Measurements from ENCODE around the gene SLC35F5. TPM values are rescaled to one million over a fixed set of nuclear protein-coding genes. Genes with fewer than 3 reads are reported as not detected.

The SLC35F5 gene
- total RNA-seq, 1 donor from 2014 or later, result 55.7 TPM

DNA sequence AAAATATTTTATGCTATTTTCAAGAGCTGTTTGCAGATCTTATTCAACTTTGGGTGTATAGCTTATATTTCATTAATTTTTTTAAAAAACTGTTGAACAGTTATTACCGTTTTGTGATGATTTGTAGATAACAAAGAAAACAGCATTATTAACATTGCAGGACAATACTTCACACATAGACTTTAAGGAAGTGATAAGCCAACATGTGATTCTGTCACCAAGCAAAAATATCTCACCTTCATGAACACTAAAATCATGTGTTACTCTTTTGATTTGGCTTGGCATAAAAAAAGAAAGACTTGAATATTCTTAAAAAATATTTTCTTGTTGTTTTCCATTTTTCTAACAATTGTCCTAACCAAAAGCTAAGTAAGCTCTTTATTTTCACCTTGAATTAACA is 33.0 kb downstream of the SLC35F5 start:
- Histone ChIP-seq H3K36me3 (peaks cover 37 to 48% of the 10 kb centered on the region in 2 donors), H3K27ac (no peak overlapping the region), H3K4me3 (no peak overlapping the region), H3K27me3 (no peaks in the 10 kb centered on the region), H3K9me3 (no peaks in the 10 kb centered on the region), H3K4me1 (no peaks in the 10 kb centered on the region)
- TF ChIP-seq CTCF (IDR thresholded peaks at IDR 0.05), result no peak
- intact Hi-C loops (cut with DNase I), result no loop called here
- no peak for DNase-seq (ENCODE audit: low spot score in 2 of 2)

GRCh38 chr2:113720167-113720566 is 36.3 kb downstream of the SLC35F5 start:
- Histone ChIP-seq H3K27ac (no peak overlapping the region), H3K4me1 (no peaks in the 10 kb centered on the region), H3K9me3 (no peaks in the 10 kb centered on the region), H3K27me3 (no peaks in the 10 kb centered on the region), H3K4me3 (no peak overlapping the region), H3K36me3 (peaks cover 33 to 57% of the 10 kb centered on the region in 2 donors)
- TF ChIP-seq CTCF (IDR thresholded peaks at IDR 0.05), result peak in 1 of 3 experiments; percentile 32
- intact Hi-C loops (cut with DNase I), result no loop called here
- no peak for DNase-seq (ENCODE audit: low spot score in 2 of 2)

DNA sequence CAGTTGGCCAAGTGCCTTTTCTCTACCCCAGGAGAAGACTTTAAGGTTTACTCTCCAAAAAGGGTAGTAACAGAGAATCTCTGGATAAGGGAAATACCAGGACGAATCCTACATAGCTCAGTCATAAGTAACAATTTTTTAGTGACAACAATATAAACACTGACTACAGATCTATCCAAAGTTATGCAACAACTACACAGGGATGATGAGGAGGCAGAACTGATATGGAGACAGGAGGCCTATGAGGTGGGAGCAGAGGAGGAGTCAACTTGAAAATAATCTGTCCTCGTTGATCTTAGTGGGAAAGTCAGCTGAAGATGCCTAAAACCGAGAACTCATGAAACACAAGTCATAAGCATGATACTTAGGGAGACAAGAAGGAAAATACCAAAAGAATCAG is 40.2 kb downstream of the SLC35F5 start:
- Histone ChIP-seq H3K27me3 (no peaks in the 10 kb centered on the region), H3K4me3 (no peak overlapping the region), H3K27ac (no peak overlapping the region), H3K4me1 (no peaks in the 10 kb centered on the region), H3K36me3 (peaks cover 39 to 65% of the 10 kb centered on the region in 2 donors), H3K9me3 (no peaks in the 10 kb centered on the region)
- intact Hi-C loops (cut with DNase I), result no loop called here
- no peak for DNase-seq (ENCODE audit: low spot score in 2 of 2)
- no peak for TF ChIP-seq CTCF (IDR thresholded peaks at IDR 0.05)

- no peak overlapping the region for H3K4me3 ChIP-seq
- intact Hi-C loops (cut with DNase I), result no loop called here
- no peaks in the 10 kb centered on the region for H3K9me3 ChIP-seq
- DNase-seq (ENCODE audit: low spot score in 2 of 2), result no peak
- no peak overlapping the region for H3K27ac ChIP-seq
- no peaks in the 10 kb centered on the region for H3K27me3 ChIP-seq
- H3K4me1 ChIP-seq, result no peaks in the 10 kb centered on the region
- TF ChIP-seq CTCF (IDR thresholded peaks at IDR 0.05), result no peak
- peaks cover 28 to 54% of the 10 kb centered on the region in 2 donors for H3K36me3 ChIP-seq
Measured at GRCh38 chr2:113712941-113713340, 43.5 kb downstream of the SLC35F5 start.

DNA sequence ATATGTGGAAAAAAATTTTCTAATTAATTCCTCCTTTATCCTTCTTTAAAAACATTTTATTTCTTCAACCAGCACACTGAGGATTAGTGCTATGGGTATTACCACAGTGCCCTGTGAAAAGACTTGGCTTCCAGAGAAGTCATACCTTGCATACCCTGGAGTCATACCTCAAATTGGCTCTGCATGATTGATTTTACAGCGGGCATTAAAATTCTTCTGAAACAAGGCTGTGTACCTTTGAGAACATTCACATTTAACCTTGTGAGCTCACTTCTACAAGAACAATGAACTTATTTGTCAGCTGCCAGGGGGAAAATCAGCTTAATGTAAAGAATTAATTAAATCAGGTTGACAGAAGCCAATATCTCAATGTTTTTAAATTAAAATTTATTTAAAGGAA is 44.6 kb downstream of the SLC35F5 start:
- H3K27me3 ChIP-seq, result no peaks in the 10 kb centered on the region
- H3K4me3 ChIP-seq, result no peak overlapping the region
- H3K27ac ChIP-seq, result no peak overlapping the region
- no peak for TF ChIP-seq CTCF (IDR thresholded peaks at IDR 0.05)
- peaks cover 24 to 47% of the 10 kb centered on the region in 2 donors for H3K36me3 ChIP-seq
- no peak for DNase-seq (ENCODE audit: low spot score in 2 of 2)
- intact Hi-C loops (cut with DNase I), result no loop called here
- no peaks in the 10 kb centered on the region for H3K9me3 ChIP-seq
- H3K4me1 ChIP-seq, result no peaks in the 10 kb centered on the region

GRCh38 chr2:113709022-113709421 is 47.4 kb downstream of the SLC35F5 start:
- Histone ChIP-seq H3K4me3 (no peak overlapping the region), H3K36me3 (peaks cover 22 to 27% of the 10 kb centered on the region in 2 donors), H3K9me3 (no peaks in the 10 kb centered on the region), H3K4me1 (no peaks in the 10 kb centered on the region), H3K27ac (no peak overlapping the region), H3K27me3 (no peaks in the 10 kb centered on the region)
- TF ChIP-seq CTCF (IDR thresholded peaks at IDR 0.05), result no peak
- DNase-seq (ENCODE audit: low spot score in 2 of 2), result no peak
- intact Hi-C loops (cut with DNase I), result no loop called here
